DMS 273 (cell line): ENCODE measurements around the gene CARD9.
A peak's percentile ranks its signal among the peaks of the same experiment; 100 is the strongest.
"Not testable (repeated sequence)": the region's sequence is repeated elsewhere in the genome, so short reads cannot be mapped to it uniquely, and the experiment has no call there.

ENCODE experiments used
- DNase-seq: peaks from one replicate; lab custom pipeline; 2025; ENCODE audit not compliant: unreplicated experiment; lab: John Stamatoyannopoulos, UW

Gene CARD9, protein sequence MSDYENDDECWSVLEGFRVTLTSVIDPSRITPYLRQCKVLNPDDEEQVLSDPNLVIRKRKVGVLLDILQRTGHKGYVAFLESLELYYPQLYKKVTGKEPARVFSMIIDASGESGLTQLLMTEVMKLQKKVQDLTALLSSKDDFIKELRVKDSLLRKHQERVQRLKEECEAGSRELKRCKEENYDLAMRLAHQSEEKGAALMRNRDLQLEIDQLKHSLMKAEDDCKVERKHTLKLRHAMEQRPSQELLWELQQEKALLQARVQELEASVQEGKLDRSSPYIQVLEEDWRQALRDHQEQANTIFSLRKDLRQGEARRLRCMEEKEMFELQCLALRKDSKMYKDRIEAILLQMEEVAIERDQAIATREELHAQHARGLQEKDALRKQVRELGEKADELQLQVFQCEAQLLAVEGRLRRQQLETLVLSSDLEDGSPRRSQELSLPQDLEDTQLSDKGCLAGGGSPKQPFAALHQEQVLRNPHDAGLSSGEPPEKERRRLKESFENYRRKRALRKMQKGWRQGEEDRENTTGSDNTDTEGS

DNA sequence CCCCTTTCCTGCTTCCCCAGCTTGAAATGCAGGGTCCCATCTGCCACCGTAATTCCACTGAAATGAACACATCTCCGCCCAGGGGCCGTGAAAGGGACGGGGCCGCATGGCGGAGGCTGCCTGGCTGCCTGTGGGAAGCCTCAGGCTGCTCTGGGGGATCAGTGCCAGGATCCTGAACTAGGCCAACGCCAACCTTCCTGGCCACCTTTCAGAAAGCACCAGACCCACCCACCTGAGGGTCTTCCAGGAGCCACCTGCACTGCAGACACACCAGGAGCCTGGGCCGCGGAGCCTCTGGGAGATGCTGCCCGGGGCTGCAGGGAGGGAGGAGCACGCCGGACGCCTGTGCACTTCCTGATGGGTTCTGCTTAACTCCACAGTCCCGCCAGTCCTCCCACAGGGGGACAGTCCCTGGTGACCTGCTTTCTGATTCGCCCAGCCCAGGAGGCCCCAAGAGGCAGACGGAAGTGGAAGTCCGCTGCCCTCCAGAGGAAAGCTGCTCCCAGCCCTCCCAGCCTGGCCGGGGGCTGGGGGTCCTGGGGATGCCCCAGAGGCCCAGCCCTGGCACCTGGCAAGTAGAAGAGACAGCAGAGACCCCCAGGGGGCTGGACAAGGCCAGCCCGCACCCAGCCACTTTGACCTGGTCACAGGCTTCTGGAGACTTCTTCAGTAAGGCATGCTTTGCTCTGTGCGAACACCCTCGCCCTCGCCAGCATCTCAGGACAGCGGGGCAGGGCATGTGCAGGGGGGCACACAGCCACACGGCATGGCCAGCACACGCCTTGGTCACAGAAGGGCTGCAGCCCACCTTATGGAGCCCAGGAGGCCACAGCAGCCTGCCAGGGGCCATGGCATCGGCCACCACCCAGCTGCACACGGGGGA, at the start of gene CARD9:
Gene CARD9, minus strand, starts transcription at position 370 of the 883 bp plus-strand sequence. CDS start 1,591 bp downstream, outside the sequence.
- DNase-seq, result peak; percentile 90

DNA sequence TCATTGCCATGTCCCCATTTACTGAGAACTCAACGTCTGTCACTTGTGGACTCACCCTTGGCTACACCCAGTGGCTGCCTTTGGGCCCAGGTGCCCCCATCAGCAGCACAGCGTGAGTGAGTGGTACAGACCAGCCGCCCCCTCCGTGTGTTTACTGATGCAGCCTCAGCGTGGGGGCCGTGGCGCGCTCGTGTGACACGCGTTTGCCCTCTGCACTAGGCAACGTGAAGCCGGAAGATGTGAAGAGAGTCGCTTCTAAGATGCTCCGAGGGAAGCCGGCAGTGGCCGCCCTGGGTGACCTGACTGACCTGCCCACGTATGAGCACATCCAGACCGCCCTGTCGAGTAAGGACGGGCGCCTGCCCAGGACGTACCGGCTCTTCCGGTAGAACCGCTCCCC, 49.4 kb upstream of the CARD9 start:
- no peak for DNase-seq

DNA sequence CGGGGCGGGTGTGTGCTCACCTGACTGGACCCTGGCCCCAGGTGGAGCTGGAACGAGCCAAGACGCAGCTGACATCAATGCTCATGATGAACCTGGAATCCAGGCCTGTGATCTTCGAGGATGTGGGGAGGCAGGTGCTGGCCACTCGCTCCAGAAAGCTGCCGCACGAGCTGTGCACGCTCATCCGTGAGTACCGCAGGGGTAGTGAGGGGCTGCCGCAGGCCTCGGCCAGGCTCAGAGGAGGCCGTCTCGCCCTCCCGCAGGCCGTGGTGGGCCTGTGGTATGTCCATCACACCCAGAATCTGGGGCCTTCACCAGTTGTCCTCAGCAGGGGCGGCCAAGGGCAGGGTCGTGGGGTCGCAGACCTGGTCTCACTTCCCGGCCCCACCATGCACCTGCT, 48.3 kb upstream of the CARD9 start:
- DNase-seq, result no peak

DNA sequence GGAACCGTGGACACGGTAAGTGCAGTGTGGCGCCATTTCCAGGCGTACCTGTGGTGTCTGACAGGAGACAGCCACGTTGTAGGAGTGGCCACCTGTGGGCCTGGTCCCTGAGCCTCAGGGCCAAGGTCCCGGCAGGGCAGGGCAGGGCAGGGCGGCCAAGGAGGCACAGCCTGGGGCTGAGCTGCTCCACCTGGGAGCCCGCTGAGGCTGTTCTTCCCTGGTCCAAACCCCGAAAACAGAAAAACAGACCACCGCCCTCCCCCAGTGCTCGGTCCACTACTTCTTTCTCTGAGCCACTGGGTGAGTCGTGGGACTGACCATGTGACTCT, 45.6 kb upstream of the CARD9 start:
- no peak for DNase-seq

DNA sequence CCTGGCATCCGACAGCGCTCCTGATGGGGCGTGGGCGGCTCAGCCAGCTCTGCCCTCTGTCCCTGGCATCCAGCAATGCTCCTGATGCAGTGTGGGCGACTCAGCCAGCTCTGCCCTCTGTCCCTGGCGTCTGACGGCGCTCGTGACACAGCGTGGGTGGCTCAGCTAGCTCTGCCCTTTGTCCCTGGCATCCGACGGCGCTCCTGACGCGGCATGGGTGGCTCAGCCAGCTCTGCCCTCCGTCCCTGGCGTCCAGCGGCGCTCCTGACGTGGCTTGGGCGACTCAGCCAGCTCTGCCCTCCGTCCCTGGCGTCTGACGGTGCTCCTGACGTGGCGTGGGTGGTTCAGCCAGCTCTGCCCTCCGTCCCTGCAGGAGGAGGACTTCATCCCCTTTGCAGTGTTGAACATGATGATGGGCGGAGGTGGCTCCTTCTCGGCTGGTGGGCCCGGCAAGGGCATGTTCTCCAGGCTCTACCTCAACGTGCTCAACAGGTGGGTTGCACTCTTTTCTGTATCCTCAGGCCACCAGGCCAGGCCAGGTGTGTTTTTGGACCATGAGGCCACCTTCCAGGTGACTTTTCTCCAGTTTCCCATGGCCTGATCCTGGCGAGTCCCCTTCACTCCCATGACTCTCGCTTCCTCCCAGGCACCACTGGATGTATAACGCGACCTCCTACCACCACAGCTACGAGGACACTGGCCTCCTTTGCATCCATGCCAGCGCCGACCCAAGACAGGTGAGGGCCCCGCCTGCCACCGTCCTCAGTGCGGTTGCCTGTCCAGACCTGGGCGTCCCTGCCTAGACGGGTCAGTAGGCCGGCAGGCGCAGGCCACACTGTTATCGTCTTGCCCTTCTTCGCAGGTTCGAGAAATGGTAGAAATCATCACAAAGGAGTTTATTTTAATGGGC, 45.0 kb upstream of the CARD9 start:
- no peak for DNase-seq

DNA sequence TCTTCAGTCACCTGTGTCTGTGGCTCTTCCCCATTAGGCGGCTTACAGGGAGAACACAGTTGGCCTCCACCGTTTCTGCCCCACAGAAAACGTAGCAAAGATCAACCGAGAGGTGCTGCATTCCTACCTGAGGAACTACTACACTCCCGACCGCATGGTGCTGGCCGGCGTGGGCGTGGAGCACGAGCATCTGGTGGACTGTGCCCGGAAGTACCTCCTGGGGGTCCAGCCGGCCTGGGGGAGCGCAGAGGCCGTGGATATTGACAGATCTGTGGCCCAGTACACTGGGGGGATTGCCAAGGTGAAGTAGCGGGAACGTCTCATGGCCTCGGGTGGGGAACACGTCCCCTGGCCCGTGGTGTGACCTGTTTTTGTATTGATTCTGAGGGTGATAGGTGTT, 43.4 kb upstream of the CARD9 start:
- DNase-seq, result no peak

DNA sequence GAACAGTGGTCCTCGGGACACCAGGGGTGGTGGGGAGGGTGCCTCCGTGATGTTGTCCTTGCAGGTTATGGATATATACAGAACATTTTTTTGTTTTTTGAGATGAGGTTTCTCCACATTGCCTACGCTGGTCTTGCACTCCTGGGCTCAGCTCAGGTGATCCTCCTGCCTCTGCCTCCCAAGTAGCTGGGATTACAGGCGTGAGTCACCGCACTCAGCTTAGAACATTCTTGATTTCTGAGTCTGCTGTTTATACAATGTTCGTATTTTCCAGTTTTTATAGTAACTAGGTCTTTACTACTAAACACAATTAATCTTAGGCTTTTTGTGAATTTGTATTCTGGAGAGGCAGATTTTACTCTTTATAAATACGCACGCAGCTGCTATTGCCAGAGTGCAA, 43.0 kb upstream of the CARD9 start:
- no peak for DNase-seq

DNA sequence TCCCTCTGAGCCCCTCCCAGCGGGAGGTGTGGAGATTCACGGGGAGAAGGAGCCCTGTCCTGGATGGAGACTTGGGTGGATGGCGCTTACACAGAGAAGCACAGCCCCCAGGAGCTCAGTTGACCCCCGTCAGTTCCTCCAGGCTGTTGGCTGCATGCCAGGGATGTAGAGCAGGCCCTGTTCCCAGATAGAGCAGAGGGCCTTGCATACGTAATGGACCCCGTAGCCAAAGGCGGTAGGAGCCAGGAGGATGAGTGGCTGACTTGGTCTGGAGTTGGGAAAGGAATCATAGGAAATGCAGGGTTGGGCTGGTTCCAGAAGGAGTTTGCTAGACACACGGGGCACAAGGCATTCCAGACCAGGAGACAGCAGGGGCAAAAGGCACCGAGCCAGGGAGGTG, 39.5 kb upstream of the CARD9 start:
- DNase-seq, result peak; percentile 83

DNA sequence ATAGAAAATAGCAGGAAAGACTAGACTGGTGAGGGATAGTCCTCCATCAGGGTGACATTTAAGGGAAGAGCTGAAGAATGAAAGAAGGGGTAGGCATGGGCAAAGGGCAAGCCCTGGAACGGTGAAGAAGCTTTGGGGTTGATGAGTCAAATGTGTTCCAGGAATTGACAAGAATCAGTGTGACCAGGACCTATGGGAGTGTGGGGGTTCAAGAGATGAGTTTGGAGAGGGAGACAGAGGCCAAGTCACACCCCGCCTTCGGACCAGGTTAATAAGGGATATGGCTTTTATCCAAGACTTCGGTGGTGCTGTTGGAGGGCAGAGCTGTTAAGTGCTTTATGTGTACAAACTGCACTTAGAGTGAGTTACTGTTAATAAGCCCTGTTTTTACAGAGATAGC, 37.9 kb upstream of the CARD9 start:
- no peak for DNase-seq

DNA sequence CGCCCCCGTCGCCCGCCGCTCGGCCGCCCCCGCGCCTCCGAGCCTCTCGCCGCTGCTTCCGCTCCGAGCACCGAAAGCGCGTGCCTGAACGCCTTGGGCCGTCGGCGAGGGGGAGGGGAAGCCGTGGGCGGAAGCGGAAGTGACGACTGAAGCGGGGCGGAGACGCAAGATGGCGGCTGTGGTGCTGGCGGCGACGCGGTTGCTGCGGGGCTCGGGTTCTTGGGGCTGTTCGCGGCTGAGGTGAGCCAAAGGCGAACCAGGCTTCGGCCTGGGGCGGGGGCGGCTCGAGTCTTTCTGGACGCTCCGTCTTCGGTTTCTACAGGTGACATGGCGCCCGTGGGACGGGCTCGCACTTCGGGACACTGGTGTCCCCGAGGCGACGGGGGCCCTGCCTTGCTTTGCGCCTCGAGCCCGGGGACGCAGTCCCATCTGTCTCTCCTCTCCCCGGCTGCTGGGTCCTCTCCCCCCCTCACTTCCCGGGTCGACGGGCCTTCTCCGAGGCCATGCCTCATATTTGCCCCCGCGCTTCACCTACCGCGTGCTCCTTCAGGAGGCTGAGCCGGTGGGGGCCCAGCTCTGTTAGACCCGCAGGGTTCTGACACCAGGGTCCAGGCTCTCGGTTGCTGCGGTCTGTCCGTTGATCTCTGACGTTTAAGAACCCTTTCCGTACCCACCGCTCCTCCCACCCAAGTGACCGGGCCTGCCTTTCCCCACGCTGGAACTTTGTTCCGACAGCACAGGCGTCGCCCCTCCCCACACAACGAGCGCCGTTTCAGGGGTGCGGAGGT, 37.2 kb upstream of the CARD9 start, which contains the start of the genes ENTR1 and PMPCA:
Gene ENTR1, minus strand, starts transcription at position 115 of the 788 bp plus-strand sequence. CDS start 217 bp downstream, outside the sequence.
Gene PMPCA, plus strand, starts transcription at position 159 of the 788 bp plus-strand sequence. Its CDS starts 11 bp downstream, at position 170.
- DNase-seq, result peak; percentile 95

DNA sequence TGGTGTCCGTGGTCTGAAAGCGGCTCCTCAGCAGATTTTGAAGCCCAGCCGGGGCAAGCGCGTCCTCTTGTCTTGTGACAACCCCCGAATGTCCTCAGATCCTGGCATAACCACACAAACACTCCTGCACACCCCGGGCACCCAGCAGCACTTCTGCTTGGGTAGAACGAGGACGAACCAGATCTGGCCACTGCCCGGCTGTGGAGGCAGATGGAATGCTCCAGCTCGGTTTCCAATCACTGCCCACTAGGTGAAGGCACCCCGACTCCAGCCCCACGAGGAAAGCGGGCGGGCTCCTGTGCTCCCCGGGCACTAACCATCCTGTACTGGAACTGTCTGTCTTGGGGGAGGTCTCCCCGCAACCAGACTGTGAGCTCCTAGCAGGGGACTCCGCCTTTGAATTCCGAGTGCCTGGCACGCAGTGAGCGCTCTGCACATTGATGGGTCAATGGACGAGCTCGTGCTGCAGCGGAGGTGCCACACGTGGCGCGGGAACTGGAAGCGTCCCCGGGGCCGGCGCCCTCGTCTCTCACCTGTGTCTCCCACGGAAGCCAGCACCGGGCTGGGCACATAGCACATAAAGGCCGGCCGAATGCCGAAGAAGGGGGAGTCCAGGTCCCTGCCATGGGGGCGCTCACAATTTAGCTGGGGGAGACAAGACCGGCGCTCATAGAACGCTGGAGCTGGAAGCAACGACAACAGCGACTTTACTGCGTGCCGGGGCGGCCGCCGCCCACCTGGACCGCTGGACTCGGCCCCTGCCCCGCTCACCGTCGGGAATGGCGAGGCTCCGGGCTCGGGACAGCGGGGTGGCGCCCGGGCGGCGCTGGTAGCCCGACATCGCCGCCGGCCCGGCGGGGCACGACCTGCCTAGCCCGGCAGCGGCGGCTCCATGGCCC, 36.3 kb upstream of the CARD9 start:
- peak; percentile 55 for DNase-seq

DNA sequence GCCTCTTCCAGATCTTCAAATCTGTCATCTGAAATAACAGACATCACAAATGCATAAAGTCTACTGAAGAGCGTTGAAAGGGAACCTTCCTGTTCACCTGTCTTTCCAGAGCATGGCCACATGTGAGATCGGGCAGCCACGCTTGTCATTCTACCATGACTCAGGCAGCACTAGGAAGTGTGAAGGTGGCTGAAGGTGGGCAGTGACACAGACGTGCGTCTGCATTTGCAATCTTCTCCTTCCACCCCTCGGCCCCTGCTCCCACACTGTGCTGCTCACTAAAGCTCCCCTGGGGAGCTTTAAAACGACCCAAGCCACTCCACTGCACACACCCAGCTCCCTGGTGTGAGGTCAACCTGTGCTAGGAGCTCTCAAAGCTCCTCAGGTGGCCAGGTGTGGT, 34.4 kb upstream of the CARD9 start:
- DNase-seq, result no peak

DNA sequence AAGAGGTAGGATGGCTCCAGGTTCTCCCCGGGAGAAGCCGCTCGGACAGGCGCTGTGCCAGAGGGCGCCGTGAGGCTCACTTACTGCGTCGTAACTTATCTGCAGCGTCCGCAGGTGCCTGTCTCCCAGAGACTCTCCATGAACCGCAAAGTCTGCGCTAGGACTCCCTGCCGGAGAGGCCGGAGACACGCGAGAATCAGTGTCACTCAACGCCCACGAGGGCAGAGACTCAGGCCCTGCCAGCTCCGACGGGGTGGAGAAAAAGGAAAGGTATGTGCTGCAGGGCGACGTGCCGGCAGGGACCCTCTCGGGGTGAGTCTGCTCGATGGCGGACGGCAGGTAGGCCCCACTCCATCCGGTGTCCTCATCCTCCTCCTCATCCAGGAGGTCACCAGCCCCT, 33.6 kb upstream of the CARD9 start:
- DNase-seq, result not testable (repeated sequence)

DNA sequence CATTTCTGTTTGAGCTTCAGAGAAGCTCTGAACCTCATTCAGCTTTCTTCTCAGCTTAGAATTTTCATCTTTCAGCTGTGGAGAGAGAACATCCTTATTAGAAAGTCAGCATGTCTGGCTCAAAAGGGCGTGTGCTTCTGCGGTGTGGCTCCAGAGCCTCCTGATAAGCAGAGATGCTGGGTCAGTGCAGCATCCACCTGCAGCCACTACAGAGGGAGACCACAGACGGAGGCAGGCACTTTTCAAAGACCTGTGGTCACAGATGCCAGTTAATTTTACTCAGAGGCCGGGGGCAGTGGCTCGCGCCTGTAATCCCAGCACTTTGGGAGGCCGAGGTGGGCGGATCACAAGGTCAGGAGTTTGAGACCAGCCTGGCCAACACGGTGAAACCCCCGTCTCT, 32.4 kb upstream of the CARD9 start:
- DNase-seq, result not testable (repeated sequence)

DNA sequence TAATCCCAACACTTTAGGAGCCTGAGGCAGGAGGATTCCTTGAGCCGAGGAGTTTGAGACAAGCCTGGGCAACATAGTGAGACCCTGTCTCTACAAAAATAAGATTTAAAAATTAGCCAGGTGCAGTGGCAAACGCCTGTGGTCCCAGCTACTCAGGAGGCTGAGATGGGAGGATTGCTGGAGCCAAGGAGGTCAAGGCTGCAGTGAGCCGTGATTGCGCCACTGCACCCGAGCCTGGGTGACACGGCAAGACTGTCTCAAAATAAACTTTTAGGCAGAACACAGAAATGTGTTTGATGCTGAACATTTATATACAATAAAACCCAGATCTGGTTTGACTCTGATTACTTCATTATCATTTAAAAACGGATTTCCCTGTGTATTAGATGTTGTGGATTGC, 32.0 kb upstream of the CARD9 start:
- DNase-seq, result no peak

DNA sequence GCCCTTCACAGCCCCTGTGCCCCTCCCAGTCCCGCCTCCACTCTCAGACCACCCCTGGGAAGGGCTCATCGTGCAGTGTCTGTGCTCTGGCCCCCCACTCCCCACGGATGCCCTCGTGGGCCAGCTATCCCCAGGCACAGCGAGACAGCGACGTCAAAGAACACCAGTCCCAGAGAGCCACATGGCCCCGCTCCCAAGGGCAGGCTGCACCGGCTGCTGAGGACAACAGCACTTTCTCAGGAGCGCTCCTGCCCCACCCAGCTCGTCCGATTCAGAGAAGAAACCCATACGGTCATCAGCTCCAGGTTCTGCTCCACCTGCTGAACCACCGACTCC, 31.3 kb upstream of the CARD9 start:
- DNase-seq, result no peak

DNA sequence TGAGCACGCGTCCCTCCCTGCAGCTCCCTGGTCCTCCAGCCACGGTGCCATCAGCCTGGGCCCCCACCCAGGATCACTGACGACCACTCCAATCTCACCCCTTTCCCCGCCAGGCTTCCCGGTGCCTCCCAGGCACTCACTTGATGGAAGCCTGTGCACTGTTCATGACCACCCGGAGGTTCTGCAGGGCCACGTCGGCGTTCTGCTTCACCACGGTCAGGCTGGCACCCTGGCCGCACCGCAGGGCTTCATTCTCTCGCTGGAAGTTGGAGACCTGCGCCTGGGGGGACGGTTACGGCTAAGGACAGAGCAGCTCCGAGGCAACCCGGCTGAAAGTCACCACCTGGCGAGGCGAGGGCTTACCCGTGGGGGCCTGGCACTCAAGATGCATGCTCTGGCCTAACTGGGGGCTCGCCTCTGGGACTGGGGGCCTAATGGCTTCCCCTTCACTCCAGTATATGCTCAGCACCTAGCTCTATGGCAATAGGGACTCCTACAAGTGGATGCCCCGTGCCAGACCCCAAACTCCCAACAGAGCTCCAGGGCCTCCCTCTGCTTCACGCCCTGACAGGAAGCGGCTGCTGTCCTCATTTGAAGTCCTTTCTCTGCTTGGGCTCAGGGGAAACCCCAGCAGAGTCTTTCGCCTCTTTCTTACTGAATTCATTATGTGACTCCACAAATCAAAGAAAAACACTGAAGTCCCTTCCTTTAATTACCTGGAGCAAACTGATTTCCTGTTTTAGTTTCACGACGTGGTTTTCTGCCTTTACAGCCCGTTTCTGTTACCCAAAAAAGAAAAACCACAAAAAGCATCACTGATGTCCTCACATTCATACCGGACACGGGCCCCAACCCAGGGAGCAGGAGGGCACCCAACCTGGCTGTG, 30.7 kb upstream of the CARD9 start:
- DNase-seq, result no peak

DNA sequence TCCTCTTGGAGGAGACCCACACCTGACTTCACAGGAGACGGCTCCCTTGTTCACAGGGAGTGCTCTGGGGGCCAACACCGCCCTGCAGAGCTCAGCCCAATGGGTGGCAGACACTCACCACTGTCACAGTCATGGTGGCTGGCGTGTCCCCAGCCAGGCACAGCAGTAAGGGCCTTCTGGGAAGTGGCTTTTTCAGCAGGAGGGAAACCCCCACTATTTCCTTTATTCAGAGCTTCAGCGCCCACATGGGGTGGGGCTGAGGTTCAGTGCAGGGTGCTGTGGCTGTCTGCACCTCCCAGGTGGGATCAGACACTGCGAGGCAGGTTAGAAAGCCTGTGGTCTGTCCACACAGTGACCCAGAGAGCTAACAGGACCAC, 30.1 kb upstream of the CARD9 start:
- no peak for DNase-seq
